HG03175 (cell line): Measurements from ENCODE around the gene TMEM52.

Experiments
- ATAC-seq: cut with Tn5 transposase; IDR thresholded peaks from one replicate; pipeline ENCODE4 v1.9.1; 2021; ENCODE audit warnings: mild to moderate bottlenecking, moderate library complexity; ENCODE audit not compliant: unreplicated experiment

Gene TMEM52

DNA sequence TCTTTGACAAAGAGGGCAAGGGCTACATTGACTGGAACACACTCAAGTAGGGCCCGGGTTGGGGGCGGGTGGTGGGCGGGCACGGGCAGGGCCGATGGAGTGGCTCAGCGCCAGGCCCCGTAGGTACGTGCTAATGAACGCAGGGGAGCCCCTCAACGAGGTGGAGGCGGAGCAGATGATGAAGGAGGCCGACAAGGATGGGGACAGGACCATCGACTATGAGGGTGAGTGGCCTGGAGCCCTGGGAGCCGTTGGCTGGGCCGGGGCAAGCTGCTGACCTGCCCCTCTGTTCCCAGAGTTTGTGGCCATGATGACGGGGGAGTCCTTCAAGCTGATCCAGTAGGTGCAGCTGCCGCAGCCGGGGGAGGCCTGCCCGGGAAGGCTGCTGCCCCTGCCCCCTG lies 2.2 kb downstream of the TMEM52 start:
- no peak for ATAC-seq

DNA sequence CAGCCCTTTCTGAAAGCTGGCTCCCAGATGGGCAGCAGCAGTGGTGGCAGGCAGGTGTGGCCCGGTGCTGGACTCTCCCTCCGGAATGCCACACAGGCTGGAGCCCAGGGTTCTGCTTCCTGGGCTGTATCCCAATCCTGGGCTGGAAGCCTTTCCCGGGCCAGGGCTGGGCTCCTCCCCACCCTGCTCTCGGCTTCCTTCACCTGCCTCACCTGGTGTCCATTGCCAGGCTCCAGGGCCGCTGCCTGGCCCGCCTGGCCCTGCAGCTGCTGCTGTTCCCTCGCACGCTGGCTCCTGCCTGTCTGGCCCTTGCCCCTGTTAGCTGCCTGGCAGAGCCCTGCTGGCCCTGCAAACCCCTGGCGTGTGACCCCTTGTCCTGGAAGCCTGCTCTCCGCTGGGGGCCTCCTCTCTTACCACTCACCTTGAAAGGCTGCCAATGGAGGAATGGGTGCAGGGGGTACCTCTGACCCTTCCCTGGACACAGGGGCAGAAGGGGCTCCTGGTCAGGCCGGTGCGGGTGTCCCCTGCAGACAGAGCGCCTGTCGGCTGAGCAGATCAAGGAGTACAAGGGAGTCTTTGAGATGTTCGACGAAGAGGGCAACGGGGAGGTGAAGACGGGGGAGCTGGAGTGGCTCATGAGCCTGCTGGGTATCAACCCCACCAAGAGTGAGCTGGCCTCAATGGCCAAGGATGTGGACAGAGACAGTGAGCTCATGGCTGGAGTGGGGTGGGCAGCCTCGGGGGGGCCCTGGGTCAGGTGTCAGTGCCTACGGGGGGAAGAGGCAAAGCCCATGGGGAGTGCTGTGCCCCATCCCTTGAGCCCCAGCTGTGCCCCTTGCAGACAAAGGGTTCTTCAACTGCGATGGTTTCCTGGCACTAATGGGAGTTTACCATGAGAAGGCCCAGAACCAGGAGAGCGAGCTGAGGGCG lies 2.9 kb downstream of the TMEM52 start:
- no peak for ATAC-seq

DNA sequence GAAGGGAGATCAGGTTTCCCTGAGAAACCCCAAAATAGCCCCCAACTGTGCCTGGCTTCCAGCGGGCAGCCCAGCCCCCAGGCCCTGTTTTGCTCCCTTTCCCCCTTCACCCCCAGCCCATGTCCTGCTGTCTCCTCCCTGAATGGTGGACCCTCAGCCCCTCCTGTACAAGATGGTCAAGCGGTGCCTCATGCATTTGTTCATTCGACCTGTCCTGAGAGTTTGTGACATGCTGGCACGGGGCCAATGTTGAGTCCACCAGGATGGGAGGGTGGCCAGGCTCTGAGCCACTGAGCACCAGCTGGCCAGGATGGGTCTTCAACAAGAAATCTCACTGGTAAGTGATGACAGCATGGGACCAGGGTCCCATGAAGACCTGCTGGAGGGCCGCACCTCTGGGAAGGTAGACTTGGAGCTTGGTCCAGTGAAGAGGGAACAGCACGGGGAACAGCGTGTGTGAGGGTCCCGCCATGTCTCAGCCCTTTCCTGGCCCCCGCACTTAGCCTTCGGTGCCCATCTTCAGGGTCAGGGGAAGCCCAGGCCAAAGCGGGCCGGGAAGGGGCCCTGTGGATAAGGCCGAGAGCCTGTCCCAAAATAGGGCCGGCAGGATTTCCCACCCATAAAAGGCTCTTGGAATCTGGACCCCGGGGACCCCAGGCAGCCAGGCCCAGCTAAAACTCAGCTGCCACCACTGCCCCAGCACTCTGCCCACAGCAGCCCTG lies 3.9 kb downstream of the TMEM52 start, which contains the start of gene CALML6:
Gene CALML6, plus strand, starts transcription at position 290 of the 722 bp plus-strand sequence. Its CDS starts 21 bp downstream, at position 311.
- no peak for ATAC-seq

DNA sequence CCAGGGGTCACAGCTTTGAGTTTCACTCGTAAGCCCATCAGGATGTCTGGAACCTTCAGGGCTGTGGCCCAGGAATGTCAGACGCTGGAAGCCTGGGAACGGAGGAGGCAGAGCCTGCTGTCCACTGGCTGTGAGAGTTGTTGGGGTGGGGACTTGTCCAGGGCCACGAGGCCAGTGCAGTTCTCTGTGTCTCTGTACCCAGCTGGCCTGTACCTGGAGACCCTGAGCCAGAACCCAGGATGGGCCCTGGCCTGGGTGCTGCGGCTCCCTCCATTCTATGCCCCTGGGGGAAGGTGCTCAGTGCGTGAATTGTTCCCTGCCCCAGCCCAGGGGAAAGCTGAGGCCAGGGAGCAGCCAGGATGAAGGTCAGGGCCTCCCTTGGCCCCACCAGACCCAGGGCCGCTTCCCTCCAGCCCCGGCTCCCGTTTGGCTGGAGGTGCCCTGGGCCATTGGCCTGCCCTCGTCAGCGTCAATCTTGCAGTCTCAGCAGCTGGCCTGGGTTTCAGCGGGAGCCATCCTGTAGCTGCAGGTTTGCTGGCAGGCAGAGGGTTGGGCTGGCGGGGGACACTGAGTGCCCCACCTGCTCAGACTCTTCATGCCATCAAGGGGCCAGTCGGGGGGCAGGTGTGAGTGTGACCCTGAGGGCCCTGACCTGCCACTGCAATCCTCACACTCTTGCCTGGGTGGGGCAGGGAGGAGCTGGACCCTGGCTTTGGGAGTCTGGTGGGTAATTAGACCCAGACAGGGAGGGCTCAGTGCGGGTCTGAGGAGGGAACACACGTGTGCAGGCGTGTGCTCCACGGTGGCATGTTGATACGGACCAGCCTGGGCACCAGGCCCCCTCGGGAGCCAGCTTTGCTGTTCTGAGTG lies 4.7 kb downstream of the TMEM52 start:
- no peak for ATAC-seq

DNA sequence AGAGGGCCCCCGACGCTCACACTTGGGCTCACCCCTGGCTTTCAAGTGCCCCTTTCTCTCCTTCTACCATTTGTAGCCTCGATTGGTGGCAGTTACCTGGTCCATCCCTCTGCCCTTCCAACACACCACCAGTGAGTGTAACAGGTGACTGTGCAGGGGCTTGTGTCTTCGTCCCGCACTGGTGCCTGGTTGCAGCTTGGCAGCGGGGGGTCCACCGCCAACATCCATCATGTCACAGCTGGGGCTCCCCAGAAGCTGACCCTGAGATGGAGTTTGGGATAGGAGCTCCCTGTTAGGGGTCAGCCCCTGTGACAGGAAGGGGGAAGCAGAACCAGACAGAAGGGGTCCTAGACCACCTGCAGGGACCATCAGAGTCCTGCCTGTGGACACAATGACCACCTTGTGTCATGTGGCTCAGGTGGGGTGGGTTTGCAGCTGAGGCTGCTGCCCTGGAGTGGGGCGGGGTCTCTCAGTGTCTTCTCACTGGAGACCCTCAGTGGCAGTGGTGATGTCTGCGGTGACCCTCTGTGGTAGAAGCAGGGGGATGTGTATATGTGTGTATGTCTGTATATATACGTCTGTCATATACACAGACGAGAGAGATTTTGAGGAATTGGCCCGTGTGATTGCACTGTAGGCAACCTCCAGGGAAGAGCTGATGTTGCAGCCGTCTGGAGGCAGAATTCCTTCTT lies 7.6 kb downstream of the TMEM52 start:
- ATAC-seq, result no peak

DNA sequence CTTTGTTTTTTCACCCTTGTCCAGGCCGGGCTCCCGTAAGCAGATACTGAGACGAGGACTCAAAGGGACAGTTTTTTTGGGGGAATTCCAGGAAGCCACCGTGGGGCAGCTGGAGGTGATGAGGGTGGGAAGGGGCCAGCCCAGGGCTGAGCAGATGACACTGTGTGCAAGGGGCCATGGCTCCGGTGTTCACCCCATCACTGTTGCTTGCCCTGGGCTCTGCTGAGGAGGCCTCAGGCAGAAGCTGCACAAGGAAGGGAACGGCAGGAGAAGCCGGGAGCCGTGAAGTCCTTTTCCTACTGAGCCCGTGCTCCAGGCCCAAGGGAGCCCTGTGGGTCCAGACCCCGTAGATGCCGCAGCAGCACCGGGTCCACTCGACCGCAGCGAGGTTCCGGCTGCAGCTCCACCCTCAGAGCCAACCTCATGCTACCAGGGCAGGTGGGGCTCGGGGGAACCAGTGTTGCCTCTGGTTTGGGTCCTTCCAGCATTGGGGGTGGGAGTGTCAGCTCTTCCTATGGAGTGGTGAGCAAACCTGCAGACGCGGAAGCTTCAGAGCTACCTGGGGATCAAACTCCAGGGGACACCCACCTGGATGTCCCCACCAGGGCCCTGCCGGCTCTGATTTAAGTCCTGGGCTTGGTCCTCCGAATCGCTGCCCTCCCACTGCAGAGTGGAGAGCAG lies 8.3 kb downstream of the TMEM52 start:
- no peak for ATAC-seq

DNA sequence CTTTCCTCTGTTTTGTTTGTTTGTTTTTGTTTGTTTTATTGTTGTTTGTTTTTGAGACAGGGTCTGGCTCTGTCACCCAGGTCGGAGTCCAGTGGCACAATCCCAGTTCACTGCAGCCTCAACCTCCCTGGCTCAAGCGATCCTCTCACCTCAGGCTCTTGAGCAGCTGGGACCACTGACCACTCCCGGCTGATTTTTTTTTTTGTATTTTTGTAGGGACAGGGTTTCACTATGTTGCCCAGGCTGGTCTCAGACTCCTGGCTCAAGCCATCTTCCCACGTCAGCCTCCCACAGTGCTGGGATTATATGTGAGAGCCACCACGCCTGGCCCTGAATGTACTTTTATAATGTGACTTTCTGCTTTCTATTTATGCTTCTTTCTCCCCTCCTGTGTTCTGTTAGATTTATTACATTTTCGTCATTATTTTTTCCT lies 9.0 kb downstream of the TMEM52 start:
- ATAC-seq, result no peak

DNA sequence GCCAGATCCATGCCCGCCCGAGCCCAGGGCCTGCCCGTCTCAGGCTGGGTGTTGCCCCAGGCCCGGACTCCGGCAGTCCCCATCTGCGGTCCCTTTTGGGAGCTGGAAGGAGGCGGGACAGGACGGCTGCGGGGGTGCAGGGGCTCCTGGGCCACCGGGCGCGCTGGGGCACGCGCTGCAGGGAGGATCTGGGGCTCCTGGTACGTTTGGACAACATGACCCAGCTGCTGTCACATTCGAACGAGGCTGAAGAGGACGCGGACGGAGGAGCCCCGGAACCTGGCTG lies 10.6 kb downstream of the TMEM52 start:
- peak; percentile 27 for ATAC-seq

DNA sequence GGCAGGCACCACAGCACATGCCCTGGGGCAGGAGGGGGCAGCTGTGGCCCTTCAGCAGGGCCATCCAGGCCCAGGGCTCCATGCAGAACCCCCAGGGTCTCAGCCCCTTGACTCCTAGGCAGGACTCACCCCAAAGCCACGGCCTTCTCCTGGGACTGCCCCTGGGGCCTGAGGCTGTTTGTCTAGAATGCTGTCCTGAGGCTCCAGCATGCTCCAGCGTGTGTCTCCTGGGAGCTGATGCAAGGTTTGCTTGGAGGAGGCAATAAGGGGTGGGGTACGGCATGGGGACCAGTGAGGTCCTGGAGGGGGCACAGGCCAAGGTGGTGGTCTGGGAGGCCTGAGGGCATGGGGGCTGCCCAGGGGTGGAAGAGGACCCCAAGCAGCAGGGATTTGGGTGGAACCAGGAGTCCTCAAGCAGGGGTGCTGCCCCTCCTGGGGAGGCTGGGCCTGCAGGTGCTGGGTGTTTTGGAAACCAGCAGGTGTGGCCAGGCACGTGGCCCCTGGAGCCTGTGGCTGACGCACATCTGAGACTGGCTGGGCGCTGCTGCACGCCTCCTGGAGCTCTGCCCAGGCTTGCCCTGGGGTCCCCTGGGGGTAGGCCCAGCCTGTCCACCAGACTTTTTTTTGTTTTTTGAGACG lies 11.9 kb downstream of the TMEM52 start:
- no peak for ATAC-seq

DNA sequence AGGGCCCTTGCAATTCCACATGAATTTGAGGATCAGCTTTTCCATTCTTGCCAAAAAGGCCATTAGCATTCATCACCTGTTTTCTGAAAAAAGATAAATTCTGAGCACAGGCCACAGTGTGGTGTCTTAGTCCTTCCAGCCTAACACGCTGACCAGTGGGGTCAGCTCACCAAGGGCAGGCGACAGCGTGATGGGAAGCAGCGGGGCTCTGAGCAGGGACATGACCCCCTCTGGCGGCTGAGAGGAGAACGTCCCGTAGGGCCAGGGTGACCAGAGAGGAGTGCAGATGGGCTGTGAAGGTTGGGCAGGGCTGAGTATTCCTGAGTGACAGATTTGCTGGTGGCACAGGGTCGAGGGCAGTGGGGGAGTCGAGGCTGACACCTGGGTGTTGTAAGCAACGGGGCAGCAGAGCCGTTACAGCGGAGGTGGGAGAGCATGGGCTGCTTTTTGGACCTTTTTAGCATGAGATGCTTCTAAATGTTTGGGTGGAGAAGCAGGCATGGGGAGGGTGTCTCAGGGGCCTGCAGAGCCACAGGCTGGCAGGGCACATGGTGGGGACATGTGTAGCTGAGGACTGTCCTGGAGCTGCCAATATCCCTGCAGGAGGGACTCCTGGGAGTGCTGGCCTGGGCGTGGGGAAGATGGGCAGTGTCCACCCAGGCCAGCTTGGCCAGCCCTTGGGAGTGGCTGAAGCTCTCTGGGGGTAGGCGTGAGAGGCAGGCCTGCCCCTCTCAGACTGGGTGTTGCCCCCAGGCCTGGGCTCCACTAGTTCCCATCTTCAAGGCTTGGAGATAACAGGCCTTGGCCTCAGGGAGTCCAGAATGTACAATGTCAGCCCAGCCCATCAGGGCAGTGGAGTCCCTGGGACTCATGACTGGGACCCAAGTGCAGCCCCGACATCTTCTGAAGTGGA lies 12.6 kb downstream of the TMEM52 start:
- ATAC-seq, result no peak

DNA sequence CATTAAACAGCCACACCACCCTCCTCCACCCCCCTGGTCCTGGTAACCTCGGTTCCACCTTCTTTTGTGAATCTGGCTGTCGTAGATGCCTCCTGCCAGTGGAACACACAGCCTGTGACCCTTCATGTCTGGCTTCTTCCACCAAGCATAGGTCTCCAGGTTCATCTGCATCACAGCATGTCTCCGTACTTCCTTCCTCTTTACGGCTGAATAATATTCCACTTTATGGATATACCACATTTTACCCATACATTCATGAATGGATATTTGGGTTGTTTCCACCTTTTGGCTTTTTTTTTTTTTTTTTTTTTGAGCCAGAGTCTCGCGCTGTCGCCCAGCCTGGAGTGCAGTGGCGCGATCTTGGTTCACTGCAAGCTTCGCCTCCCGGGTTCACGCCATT lies 15.9 kb downstream of the TMEM52 start:
- ATAC-seq, result no peak

DNA sequence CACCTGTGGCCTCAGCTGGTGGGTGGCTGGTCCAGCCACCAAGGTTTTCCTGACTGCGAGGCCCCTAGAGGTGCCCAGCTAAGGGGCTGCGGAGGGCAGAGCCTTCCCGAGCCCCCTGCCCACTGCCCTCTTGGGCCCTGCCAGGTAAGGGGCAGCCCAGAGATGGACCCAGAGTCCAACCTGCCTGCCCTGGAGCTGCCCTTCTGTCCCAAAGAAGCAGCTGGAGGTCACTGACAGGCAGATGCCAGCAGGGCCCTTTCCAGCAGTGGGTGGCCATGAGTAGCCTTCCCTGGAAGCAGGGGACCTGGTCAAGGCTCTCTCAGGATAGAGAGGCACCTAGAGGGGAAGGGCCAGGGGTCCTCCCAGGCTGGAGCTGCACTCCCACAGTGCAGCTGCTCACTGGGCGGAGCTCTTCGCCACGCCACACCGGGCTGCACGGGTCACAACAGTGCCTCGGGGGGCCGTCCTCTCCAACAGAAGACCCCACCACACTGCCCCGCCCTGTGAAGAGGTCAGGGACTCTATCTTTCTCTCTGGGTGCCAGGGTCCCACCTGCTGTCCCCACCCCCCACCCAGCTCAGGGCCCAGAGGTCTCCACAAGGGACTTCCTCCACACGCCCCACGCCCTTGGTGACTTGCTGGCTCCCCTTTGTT lies 17.3 kb downstream of the TMEM52 start:
- ATAC-seq, result no peak

DNA sequence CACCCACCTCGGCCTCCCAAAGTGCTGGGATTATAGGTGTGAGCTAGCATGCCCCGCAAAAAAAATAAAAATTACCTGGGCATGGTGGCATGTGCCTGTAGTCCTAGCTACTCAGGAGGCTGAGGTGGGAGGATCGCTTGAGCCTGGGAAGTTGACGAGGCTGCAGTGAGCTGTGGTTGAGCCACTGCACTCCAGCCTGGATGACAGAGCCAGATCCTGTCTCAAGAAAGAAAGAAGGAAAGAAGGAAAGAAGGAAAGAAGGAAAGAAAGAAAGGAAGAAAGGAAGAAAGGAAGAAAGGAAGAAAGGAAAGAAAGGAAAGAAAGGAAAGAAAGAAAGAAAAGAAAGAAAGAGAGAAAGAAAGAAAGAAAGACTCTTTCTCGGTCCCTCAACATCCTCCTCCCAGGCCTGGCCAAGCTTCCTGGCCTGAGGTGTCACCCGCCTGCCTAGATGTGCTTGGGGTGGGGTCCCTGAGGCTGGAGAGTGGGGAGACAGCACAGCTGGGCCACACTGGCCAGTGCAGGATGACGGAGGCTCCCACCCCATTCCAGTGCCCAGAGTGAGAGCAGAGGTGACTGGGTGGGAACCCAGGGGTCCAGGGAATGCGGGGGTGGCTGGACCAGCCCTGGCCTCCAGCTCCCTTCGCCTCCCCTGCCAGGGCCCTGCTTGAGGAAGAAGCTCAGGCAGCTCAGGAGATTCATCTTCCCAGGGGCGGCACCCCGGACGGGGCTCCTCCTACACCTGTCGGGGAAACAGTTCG lies 18.0 kb downstream of the TMEM52 start:
- ATAC-seq, result no peak

DNA sequence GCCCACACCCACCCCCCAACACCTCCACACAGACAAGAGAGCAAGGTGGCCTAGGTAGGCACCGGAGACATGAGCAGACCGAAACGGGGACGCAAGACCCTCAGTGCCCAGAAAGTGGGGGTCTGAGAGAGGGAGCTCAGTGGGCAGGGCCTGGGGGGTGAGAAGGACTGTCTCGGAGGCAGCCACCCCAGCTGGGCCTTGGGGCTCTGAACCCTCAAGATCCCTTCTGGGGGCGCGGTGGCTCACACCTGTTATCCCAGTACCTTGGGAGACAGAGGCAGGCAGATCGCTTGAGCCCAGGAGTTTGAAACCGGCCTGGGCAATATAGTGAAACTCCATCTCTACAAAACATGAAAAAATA lies 19.1 kb downstream of the TMEM52 start:
- no peak for ATAC-seq

DNA sequence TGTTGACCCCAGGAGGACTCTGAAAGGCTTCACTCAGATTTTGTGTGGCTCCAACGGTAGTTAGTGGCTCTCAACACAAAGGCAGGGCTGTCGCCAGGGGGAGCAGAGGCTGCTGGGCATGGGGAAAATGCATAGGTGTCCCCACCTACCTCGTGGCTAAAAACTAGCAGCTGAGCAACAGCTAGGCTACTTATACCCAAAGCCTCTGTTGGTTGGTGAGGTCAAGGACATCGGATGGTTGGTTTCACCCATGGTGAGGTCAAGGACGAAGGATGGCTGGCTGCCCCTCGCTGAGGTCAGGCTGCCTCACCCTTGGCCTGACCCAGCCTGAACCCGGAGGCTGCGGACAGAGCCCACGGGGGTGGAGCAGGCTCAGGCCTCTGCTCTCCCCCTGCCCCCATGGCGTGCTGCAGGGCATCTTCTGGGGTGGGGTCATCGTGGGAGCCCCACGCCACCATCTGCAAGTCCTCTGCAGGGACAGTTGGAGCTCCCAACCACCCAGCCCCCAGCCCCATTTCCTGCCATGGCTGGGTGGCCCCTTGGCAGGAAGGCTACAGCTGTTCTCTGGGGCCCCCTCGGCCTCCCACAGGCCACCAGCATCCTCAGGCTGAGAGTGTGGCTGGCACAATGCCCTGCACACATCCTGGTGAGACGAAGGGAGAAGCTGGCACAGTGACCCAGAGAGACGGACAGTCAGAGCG lies 19.7 kb downstream of the TMEM52 start:
- ATAC-seq, result no peak

DNA sequence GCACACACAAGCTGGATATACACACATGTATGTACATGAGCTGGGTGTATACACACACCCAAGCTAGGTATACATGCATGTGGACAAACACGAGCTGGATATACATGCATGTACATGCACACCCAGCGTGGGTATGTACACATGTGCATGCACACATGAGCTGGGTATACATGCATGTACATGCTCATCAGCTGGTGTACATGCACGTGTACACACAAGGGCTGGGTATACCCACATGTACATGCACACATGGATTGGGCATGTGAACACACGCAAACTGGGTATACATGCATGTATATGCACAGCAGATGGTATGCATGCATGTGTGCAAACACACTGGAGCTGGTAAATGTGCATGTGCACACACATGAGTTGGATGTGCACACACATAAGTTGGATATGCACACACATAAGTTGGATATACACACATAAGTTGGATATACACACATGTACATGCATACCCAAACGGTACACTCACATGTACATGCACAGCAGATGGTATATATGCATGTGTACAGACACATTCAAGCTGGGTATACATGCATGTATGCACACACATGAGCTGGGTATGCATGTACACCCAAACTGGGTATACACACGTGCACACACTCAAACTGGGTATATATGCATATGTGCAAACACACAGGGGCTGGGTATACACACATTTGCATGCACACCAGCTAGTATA lies 20.7 kb downstream of the TMEM52 start:
- no peak for ATAC-seq
